A549 (cell line): ENCODE results near the gene PTGR2.

ENCODE experiments used
- CTCF ChIP-seq: fragments of >200 bp; sonication (Bioruptor Twin); formaldehyde crosslinking; IDR thresholded peaks from 3 replicates; pipeline ENCODE4 v1.5.1; 2016
- EP300 ChIP-seq, 2 experiments: fragments of >200 bp; sonication (Bioruptor Twin); formaldehyde crosslinking; IDR thresholded peaks; 2 replicates in 1 of 2; 3 replicates in 1 of 2; pipeline ENCODE4 v1.6.1; 2016 to 2017
- MAFK ChIP-seq: fragments of 450-650 bp; IDR thresholded peaks from 2 replicates; pipeline ENCODE4 v1.6.1; 2014; ENCODE audit not compliant: partially characterized antibody

- no peak for TF ChIP-seq MAFK
- TF ChIP-seq EP300 (IDR thresholded peaks at IDR 0.05) = no peak
- no peak for TF ChIP-seq CTCF
Observed at GRCh38 chr14:73829071-73829470, 22.6 kb upstream of the PTGR2 start.
